SK-N-SH (cell line): ENCODE measurements around the gene LPO. TPM values are rescaled to one million over a fixed set of nuclear protein-coding genes. Genes with fewer than 3 reads are reported as not detected.
A peak's percentile ranks its signal among the peaks of the same experiment; 100 is the strongest.

ENCODE experiments used
- CTCF ChIA-PET: fragments of 300-600, 350-600 bp; formaldehyde crosslinking; extraction: SDS; loops from one replicate; lab custom pipeline; 2021; lab: Yijun Ruan, JAX
- POLR2A ChIA-PET: fragments of 350-600 bp; sonication (Branson Sonifier 250); formaldehyde crosslinking; extraction: SDS; loops from one replicate; lab custom pipeline; 2020; ENCODE audit warnings: antibody characterized with exemption, inconsistent platforms; lab: Yijun Ruan, JAX
- DNase-seq: peaks from one replicate; pipeline ENCODE4 v3.0.0; 2012
- H2AFZ ChIP-seq: fragments of 200-600 bp; sonication (generic); 2 replicates; pipeline ENCODE4 v1.8.1; 2016; ENCODE audit warnings: antibody characterized with exemption, mild to moderate bottlenecking, low read depth
- H3F3A ChIP-seq: fragments of 200-600 bp; sonication (generic); replicated peaks from 2 replicates; pipeline ENCODE3; 2016; ENCODE audit warnings: antibody characterized with exemption, mild to moderate bottlenecking; ENCODE audit not compliant: insufficient read depth
- H3K27ac ChIP-seq, 2 experiments: fragments of 200-500 bp in 1 of 2; fragments of 200-600 bp in 1 of 2; sonication (Bioruptor generic) in 1 of 2; sonication (generic), shearing (Covaris generic) in 1 of 2; 2 replicates each; pipeline versions ENCODE4 v1.5.1 to v1.6.1; 2014 to 2016; ENCODE audit warnings: low read depth in 2 of 2, inconsistent platforms in 1 of 2, low read length in 1 of 2, mild to moderate bottlenecking in 1 of 2, mixed read lengths in 1 of 2
- H3K27me3 ChIP-seq: fragments of 200-600 bp; sonication (generic), shearing (Covaris generic); 2 replicates; pipeline ENCODE4 v1.6.1; 2016; ENCODE audit warnings: mixed run types; ENCODE audit not compliant: insufficient read depth
- H3K36me3 ChIP-seq, 2 experiments: fragments of 200-500 bp in 1 of 2; fragments of 200-600 bp in 1 of 2; sonication (Bioruptor generic) in 1 of 2; sonication (generic) in 1 of 2; replicated peaks in 1 of 2; 2 replicates each; pipeline versions ENCODE3 to v1.5.1; 2014 to 2016; ENCODE audit warnings: low read length in 1 of 2, mild to moderate bottlenecking in 1 of 2; ENCODE audit not compliant: insufficient read depth in 2 of 2, control insufficient read depth in 1 of 2
- H3K4me1 ChIP-seq, 2 experiments: fragments of 200-500 bp in 1 of 2; fragments of 200-600 bp in 1 of 2; sonication (Bioruptor generic) in 1 of 2; sonication (generic), shearing (Covaris generic) in 1 of 2; 2 replicates each; pipeline versions ENCODE4 v1.5.1 to v1.6.1; 2014 to 2016; ENCODE audit warnings: low read depth in 1 of 2, low read length in 1 of 2, mixed run types in 1 of 2; ENCODE audit not compliant: insufficient read depth in 2 of 2, control insufficient read depth in 1 of 2
- H3K4me2 ChIP-seq: fragments of 200-600 bp; sonication (generic), shearing (Covaris generic); 2 replicates; pipeline ENCODE4 v1.6.1; 2017; ENCODE audit warnings: mixed run types
- H3K4me3 ChIP-seq, 2 experiments: fragments of 200-500 bp in 1 of 2; fragments of 200-600 bp in 1 of 2; sonication (Bioruptor generic) in 1 of 2; sonication (generic), shearing (Covaris generic) in 1 of 2; 2 replicates each; pipeline versions ENCODE4 v1.5.1 to v1.8.1; 2014 to 2016; ENCODE audit warnings: low read depth in 2 of 2, inconsistent platforms in 1 of 2, low read length in 1 of 2, mild to moderate bottlenecking in 1 of 2, mixed read lengths in 1 of 2, moderate library complexity in 1 of 2
- H3K79me2 ChIP-seq: fragments of 200-600 bp; sonication (generic); 2 replicates; pipeline ENCODE4 v1.8.1; 2017; ENCODE audit warnings: mild to moderate bottlenecking; ENCODE audit not compliant: insufficient read depth
- H3K9ac ChIP-seq: fragments of 200-600 bp; sonication (generic); 2 replicates; pipeline ENCODE4 v1.6.1; 2017; ENCODE audit warnings: mixed run types
- H3K9me2 ChIP-seq: fragments of 200-600 bp; sonication (generic); 2 replicates; pipeline ENCODE4 v1.6.1; 2017; ENCODE audit warnings: mixed run types
- H3K9me3 ChIP-seq: fragments of 200-600 bp; sonication (generic); 2 replicates; pipeline ENCODE4 v1.6.1; 2017; ENCODE audit warnings: mixed run types, mild to moderate bottlenecking, moderate library complexity
- H4K20me1 ChIP-seq: fragments of 200-600 bp; sonication (generic); 2 replicates; pipeline ENCODE4 v1.6.1; 2017; ENCODE audit warnings: mild to moderate bottlenecking, mixed run types; ENCODE audit not compliant: insufficient read depth
- CHD2 ChIP-seq: fragments of 150-350 bp; IDR thresholded peaks from 2 replicates; pipeline ENCODE4 v1.6.1; 2018; ENCODE audit warnings: low read length; ENCODE audit not compliant: partially characterized antibody
- ELF1 ChIP-seq: IDR thresholded peaks from 2 replicates; pipeline ENCODE4 v1.4.0; 2012
- EP300 ChIP-seq, 2 experiments: IDR thresholded peaks; 2 replicates each; pipeline versions ENCODE4 v1.4.0 to v1.6.1; 2012; ENCODE audit warnings: borderline replicate concordance in 1 of 2, low read depth in 1 of 2, low read length in 1 of 2
- EZH2phosphoT487 ChIP-seq: fragments of 200-600 bp; sonication (generic); IDR thresholded peaks from 2 replicates; pipeline ENCODE4 v1.6.1; 2017; ENCODE audit warnings: low read depth, mixed run types, mild to moderate bottlenecking, antibody characterized with exemption, moderate library complexity, borderline replicate concordance
- FOSL2 ChIP-seq: IDR thresholded peaks from 2 replicates; pipeline ENCODE4 v1.4.0; 2012; ENCODE audit warnings: low read depth, mild to moderate bottlenecking, moderate library complexity, borderline replicate concordance
- FOXJ3 ChIP-seq: sonication (generic); formaldehyde crosslinking; IDR thresholded peaks from 2 replicates; pipeline ENCODE4 v1.5.1; 2020; ENCODE audit warnings: mild to moderate bottlenecking, missing genetic modification reagents
- MEF2A ChIP-seq: IDR thresholded peaks from 2 replicates; pipeline ENCODE4 v1.4.0; 2012; ENCODE audit warnings: low read depth, borderline replicate concordance
- MXI1 ChIP-seq: IDR thresholded peaks from 2 replicates; pipeline ENCODE4 v1.6.1; 2012; ENCODE audit warnings: mild to moderate bottlenecking, low read depth, low read length, improper control_type of control experiment
- NRF1 ChIP-seq: IDR thresholded peaks from 2 replicates; pipeline ENCODE4 v1.6.1; 2012; ENCODE audit warnings: low read depth, mild to moderate bottlenecking, low read length
- RCOR1 ChIP-seq: fragments of 150-350 bp; IDR thresholded peaks from 2 replicates; pipeline ENCODE4 v1.6.1; 2017; ENCODE audit warnings: antibody characterized with exemption, low read length
- SMC3 ChIP-seq: IDR thresholded peaks from 2 replicates; pipeline ENCODE4 v1.6.1; 2012; ENCODE audit warnings: low read depth, low read length, improper control_type of control experiment
- TCF12 ChIP-seq: IDR thresholded peaks from 2 replicates; pipeline ENCODE4 v1.4.0; 2012
- TEAD4 ChIP-seq: IDR thresholded peaks from 2 replicates; pipeline ENCODE4 v1.4.0; 2012; ENCODE audit warnings: mild to moderate bottlenecking, borderline replicate concordance; ENCODE audit not compliant: insufficient read depth
- YY1 ChIP-seq: IDR thresholded peaks from 2 replicates; pipeline ENCODE4 v1.4.0; 2012; ENCODE audit warnings: low read depth, mild to moderate bottlenecking
- WGBS: methylation state at CpG from one replicate; pipeline ENCODE4 v1.1.6; 2017; ENCODE audit warnings: low lambda C conversion rate; 5-methylcytosine and 5-hydroxymethylcytosine counted together
- polyA plus RNA-seq, 3 experiments: library from polyadenylated mRNA; depleted of rRNA; stranded (reverse); fragments of >200 nt; gene quantifications; 2 replicates each; pipeline ENCODE4 v1.2.3, GENCODE V29; 2012
- TF ChIP-seq, protein P1 (sequence below): fragments of 150-350 bp; IDR thresholded peaks from 2 replicates; pipeline ENCODE4 v1.6.1; 2017; ENCODE audit warnings: antibody characterized with exemption, low read length, low read depth, borderline replicate concordance
- TF ChIP-seq, protein P2 (sequence below): fragments of 200-600 bp; sonication (generic); IDR thresholded peaks from 2 replicates; pipeline ENCODE4 v1.6.1; 2017; ENCODE audit warnings: antibody characterized with exemption, mild to moderate bottlenecking, moderate library complexity
- TF ChIP-seq, protein P3 (sequence below): IDR thresholded peaks from 2 replicates; pipeline ENCODE4; 2012
- TF ChIP-seq, protein P4 (sequence below): IDR thresholded peaks from 2 replicates; pipeline ENCODE4 v1.4.0; 2012; ENCODE audit warnings: low read depth
- TF ChIP-seq, protein P5 (sequence below): IDR thresholded peaks from 2 replicates; pipeline ENCODE4 v1.4.0; 2012; ENCODE audit warnings: low read depth, borderline replicate concordance
- TF ChIP-seq, protein P6 (sequence below): IDR thresholded peaks from 2 replicates; pipeline ENCODE4 v1.4.0; 2012; ENCODE audit warnings: low read depth, borderline replicate concordance

The LPO gene
- polyA plus RNA-seq, 1 of the 3 experiments (the other 2 are of a cell fraction): not detected

DNA sequence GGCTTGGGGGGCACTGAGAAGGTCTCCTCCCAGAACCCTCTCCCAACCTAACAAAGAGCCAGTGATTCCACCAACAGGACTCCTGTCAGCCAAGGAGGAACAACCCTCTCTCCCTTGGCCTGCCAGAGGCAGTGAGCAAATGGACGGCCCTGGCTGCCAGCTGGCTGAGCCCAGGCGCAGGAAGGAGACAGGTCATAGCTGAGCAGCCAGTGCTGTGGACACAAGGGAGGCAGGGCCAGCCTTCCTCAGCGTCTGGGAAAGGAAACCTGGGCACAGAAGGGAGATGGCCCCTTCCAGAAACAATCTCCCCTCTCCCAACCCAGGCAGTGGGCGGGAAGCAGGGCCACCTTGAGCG, 40.3 kb downstream of the LPO start:
- no peak overlapping the region for H3K9ac ChIP-seq
- H4K20me1 ChIP-seq: no peaks in the 10 kb centered on the region
- no peaks in the 10 kb centered on the region for H3K79me2 ChIP-seq
- no peaks in the 10 kb centered on the region for H3K36me3 ChIP-seq
- POLR2A ChIA-PET: no interaction called here
- no peak overlapping the region for H3K4me3 ChIP-seq
- no peak overlapping the region for H3K27ac ChIP-seq
- no peaks in the 10 kb centered on the region for H3K9me3 ChIP-seq
- no peak overlapping the region for H3K4me2 ChIP-seq
- no peaks in the 10 kb centered on the region; a peak in 1 of 4 replicates for H3K4me1 ChIP-seq
- TF ChIP-seq, protein P1, sequence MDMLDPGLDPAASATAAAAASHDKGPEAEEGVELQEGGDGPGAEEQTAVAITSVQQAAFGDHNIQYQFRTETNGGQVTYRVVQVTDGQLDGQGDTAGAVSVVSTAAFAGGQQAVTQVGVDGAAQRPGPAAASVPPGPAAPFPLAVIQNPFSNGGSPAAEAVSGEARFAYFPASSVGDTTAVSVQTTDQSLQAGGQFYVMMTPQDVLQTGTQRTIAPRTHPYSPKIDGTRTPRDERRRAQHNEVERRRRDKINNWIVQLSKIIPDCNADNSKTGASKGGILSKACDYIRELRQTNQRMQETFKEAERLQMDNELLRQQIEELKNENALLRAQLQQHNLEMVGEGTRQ: no peak
- TF ChIP-seq, protein P2, sequence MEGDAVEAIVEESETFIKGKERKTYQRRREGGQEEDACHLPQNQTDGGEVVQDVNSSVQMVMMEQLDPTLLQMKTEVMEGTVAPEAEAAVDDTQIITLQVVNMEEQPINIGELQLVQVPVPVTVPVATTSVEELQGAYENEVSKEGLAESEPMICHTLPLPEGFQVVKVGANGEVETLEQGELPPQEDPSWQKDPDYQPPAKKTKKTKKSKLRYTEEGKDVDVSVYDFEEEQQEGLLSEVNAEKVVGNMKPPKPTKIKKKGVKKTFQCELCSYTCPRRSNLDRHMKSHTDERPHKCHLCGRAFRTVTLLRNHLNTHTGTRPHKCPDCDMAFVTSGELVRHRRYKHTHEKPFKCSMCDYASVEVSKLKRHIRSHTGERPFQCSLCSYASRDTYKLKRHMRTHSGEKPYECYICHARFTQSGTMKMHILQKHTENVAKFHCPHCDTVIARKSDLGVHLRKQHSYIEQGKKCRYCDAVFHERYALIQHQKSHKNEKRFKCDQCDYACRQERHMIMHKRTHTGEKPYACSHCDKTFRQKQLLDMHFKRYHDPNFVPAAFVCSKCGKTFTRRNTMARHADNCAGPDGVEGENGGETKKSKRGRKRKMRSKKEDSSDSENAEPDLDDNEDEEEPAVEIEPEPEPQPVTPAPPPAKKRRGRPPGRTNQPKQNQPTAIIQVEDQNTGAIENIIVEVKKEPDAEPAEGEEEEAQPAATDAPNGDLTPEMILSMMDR: no peak
- TF ChIP-seq EP300 (IDR thresholded peaks at IDR 0.05; ENCODE audit: borderline replicate concordance in 1 of 2, low read depth in 1 of 2, low read length in 1 of 2) (no peak), CHD2 (no peak), FOSL2 (no peak), TEAD4 (no peak), EZH2phosphoT487 (no peak), MEF2A (no peak), FOXJ3 (no peak)
- TF ChIP-seq, protein P3, sequence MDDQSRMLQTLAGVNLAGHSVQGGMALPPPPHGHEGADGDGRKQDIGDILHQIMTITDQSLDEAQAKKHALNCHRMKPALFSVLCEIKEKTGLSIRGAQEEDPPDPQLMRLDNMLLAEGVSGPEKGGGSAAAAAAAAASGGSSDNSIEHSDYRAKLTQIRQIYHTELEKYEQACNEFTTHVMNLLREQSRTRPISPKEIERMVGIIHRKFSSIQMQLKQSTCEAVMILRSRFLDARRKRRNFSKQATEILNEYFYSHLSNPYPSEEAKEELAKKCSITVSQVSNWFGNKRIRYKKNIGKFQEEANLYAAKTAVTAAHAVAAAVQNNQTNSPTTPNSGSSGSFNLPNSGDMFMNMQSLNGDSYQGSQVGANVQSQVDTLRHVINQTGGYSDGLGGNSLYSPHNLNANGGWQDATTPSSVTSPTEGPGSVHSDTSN: no peak
- H3K27me3 ChIP-seq: peaks cover 19% of the 10 kb centered on the region
- no peaks in the 10 kb centered on the region for H3F3A ChIP-seq
- DNase-seq: peak; percentile 58
- CTCF ChIA-PET: interaction anchor here (0.9 to 1.0 kb wide), 2 partner anchors 26 to 39 kb away, joined by 3 read pairs; no protein-coding TSS in a partner anchor
- WGBS: 30% methylated on average over 4 of the region's 5 CpGs
- H2AFZ ChIP-seq: no peak overlapping the region
- no peaks in the 10 kb centered on the region for H3K9me2 ChIP-seq

DNA sequence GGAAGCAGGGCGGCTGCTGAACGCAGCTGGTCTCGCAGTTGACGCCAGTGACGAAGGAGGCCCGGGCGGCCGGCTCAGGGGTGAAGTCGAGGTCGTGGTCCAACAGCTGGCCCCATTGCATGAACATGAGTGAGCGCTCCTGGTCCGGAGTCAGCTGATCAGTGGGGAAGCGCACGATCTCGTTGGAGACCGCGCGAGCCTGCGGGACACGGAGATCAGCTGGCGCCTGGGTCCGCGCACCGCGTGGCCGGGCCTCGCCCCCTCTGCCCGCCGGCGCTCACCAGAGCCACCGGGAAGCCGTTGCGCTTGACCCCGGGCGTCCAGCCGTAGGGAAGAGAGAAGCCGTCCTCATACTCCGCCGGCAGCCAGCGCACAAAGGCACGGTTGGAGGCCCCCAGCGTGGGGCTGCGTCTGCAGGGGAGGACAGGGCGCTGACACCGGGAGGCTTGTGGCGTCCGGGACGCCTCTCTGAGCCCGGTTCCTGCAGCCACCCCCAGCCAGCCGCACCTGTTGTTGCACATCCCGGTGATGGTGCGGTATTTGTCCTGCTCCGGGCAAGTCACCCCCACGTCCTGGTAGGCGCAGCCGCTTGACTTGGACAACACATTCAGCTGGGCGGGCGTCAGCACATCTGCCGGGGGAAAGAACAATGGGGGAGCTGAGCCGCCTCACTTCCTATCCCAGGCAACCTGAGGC, 40.8 kb downstream of the LPO start:
- CTCF ChIA-PET: interaction anchor here (0.7 to 1.0 kb wide), 6 partner anchors 8 to 79 kb away, joined by 3 read pairs; no protein-coding TSS in a partner anchor
- no peak overlapping the region for H2AFZ ChIP-seq
- TF ChIP-seq, protein P4, sequence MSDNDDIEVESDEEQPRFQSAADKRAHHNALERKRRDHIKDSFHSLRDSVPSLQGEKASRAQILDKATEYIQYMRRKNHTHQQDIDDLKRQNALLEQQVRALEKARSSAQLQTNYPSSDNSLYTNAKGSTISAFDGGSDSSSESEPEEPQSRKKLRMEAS: no peak
- TF ChIP-seq MXI1 (no peak), SMC3 (no peak), EP300 (IDR thresholded peaks at IDR 0.05; ENCODE audit: borderline replicate concordance in 1 of 2, low read depth in 1 of 2, low read length in 1 of 2) (no peak), FOXJ3 (no peak), YY1 (no peak), TCF12 (no peak), ELF1 (no peak), RCOR1 (no peak), FOSL2 (no peak), TEAD4 (no peak), NRF1 (no peak)
- TF ChIP-seq, protein P5, sequence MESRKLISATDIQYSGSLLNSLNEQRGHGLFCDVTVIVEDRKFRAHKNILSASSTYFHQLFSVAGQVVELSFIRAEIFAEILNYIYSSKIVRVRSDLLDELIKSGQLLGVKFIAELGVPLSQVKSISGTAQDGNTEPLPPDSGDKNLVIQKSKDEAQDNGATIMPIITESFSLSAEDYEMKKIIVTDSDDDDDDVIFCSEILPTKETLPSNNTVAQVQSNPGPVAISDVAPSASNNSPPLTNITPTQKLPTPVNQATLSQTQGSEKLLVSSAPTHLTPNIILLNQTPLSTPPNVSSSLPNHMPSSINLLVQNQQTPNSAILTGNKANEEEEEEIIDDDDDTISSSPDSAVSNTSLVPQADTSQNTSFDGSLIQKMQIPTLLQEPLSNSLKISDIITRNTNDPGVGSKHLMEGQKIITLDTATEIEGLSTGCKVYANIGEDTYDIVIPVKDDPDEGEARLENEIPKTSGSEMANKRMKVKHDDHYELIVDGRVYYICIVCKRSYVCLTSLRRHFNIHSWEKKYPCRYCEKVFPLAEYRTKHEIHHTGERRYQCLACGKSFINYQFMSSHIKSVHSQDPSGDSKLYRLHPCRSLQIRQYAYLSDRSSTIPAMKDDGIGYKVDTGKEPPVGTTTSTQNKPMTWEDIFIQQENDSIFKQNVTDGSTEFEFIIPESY: no peak
- TF ChIP-seq, protein P6, sequence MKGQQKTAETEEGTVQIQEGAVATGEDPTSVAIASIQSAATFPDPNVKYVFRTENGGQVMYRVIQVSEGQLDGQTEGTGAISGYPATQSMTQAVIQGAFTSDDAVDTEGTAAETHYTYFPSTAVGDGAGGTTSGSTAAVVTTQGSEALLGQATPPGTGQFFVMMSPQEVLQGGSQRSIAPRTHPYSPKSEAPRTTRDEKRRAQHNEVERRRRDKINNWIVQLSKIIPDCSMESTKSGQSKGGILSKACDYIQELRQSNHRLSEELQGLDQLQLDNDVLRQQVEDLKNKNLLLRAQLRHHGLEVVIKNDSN: no peak

More for the DNA sequence above, 40.8 kb downstream of the LPO start:
- no peaks in the 10 kb centered on the region; a peak in 1 of 4 replicates for H3K4me1 ChIP-seq
- no peaks in the 10 kb centered on the region for H3K79me2 ChIP-seq
- POLR2A ChIA-PET: no interaction called here
- H3K9ac ChIP-seq: no peak overlapping the region
- no peak for DNase-seq
- no peaks in the 10 kb centered on the region for H3K9me3 ChIP-seq
- H4K20me1 ChIP-seq: no peaks in the 10 kb centered on the region
- WGBS: 51% methylated on average over 55 of the region's 60 CpGs
- H3K4me3 ChIP-seq: no peak overlapping the region
- H3K27me3 ChIP-seq: peaks cover 24% of the 10 kb centered on the region
- H3K9me2 ChIP-seq: no peaks in the 10 kb centered on the region
- no peak overlapping the region for H3K27ac ChIP-seq
- no peaks in the 10 kb centered on the region for H3K36me3 ChIP-seq
- H3K4me2 ChIP-seq: no peak overlapping the region
- no peaks in the 10 kb centered on the region for H3F3A ChIP-seq
